ENCODE measurements around the gene LSMEM2. TPM values are rescaled to one million over a fixed set of nuclear protein-coding genes. Genes with fewer than 3 reads are reported as not detected.

Gene LSMEM2
- polyA plus RNA-seq, 2 of the 4 experiments (the other 2 are of a cell fraction): 0.09 TPM; not detected in 1

- TF ChIP-seq HEYL (CRISPR knock-in tag; IDR thresholded peaks at IDR 0.05) (no peak), RNF2 (IDR thresholded peaks at IDR 0.05; ENCODE audit: borderline replicate concordance, low read depth) (no peak), HDAC2 (IDR thresholded peaks at IDR 0.05) (no peak), CEBPB (IDR thresholded peaks at IDR 0.05) (no peak), ESRRA (IDR thresholded peaks at IDR 0.05; ENCODE audit: borderline replicate concordance, low read length) (no peak), FOSL2 (IDR thresholded peaks at IDR 0.05) (no peak), FOSL2 (CRISPR knock-in tag; IDR thresholded peaks at IDR 0.05) (no peak), FOXS1 (CRISPR knock-in tag; IDR thresholded peaks at IDR 0.05) (no peak), ZSCAN20 (CRISPR knock-in tag; IDR thresholded peaks at IDR 0.05) (no peak), CBX2 (IDR thresholded peaks at IDR 0.05; ENCODE audit: borderline replicate concordance, low read depth) (no peak)
These were observed 21.9 kb downstream of the LSMEM2 start (continued) for GRCh38 chr3:50300681-50301254.

- Histone ChIP-seq H3K4me2 (no peak overlapping the region), H3K27ac (no peak overlapping the region), H3K4me3 (no peak overlapping the region), H3K9me3 (no peaks in the 10 kb centered on the region), H3K4me1 (peaks cover 26% of the 10 kb centered on the region)
- FAIRE-seq: no peak
- TF ChIP-seq HOXB5 (CRISPR knock-in tag; IDR thresholded peaks at IDR 0.05) (no peak), NPAS2 (CRISPR knock-in tag; IDR thresholded peaks at IDR 0.05; ENCODE audit: borderline replicate concordance) (no peak), JUNB (IDR thresholded peaks at IDR 0.05) (no peak), HEYL (CRISPR knock-in tag; IDR thresholded peaks at IDR 0.05) (no peak), BHLHE40 (IDR thresholded peaks at IDR 0.05; ENCODE audit: low read depth, low read length) (no peak)
- POLR2A ChIA-PET: no interaction called here
- CTCF ChIA-PET: interaction anchor here (1.3 to 2.7 kb wide), 4 partner anchors 10 to 22 kb away, joined by 3 to 14 read pairs (median 6); partner anchors contain the start of genes HYAL2 and IFRD2
- WGBS (ENCODE audit: missing lambda C conversion rate): 94% methylated on average over 17 of the region's 32 CpGs
- no peak for DNase-seq (ENCODE audit: low read depth in 1 of 2, low spot score in 1 of 2)
- no peak for ATAC-seq
These were observed 23.5 kb downstream of the LSMEM2 start for GRCh38 chr3:50302095-50303012.

- 41% methylated on average over 6 of the region's 14 CpGs for WGBS (ENCODE audit: missing lambda C conversion rate)
- no peak within 1 kb of the TSS for H3K4me3 ChIP-seq
- H3K27ac ChIP-seq: peak within 1 kb of the TSS in 1 of 2 experiments; percentile 69; a peak in 3 of 6 replicates
- DNase-seq (ENCODE audit: low read depth in 1 of 2, low spot score in 1 of 2) (peak in 1 of 2 experiments; percentile 50), FAIRE-seq (no peak), ATAC-seq (peak in 1 of 2 experiments; percentile 15; a peak in 2 of 6 replicates)
- ChIA-PET POLR2A (no interaction called here), CTCF (interaction anchor here (2.0 to 2.7 kb wide), 2 partner anchors 16 to 21 kb away, joined by 7 to 14 read pairs; no protein-coding TSS in a partner anchor)
- no peaks in the 10 kb centered on the region for H3K9me3 ChIP-seq
- H3K4me2 ChIP-seq: peak within 1 kb of the TSS; percentile 19; the same call in 1 of the 3 replicates
- TF ChIP-seq RCOR1 (IDR thresholded peaks at IDR 0.05; ENCODE audit: low read depth, low read length) (no peak), HES2 (IDR thresholded peaks at IDR 0.05) (no peak), ZSCAN20 (CRISPR knock-in tag; IDR thresholded peaks at IDR 0.05) (no peak), RAD21 (conservative IDR thresholded peaks at IDR 0.05 in 1 of 2, IDR thresholded peaks at IDR 0.05 in 1 of 2) (peak in 1 of 2 experiments; percentile 25; a peak in 2 of 5 replicates)
- peaks cover 23% of the 10 kb centered on the region for H3K4me1 ChIP-seq
These were observed 24.3 kb downstream of the LSMEM2 start, which contains the start of gene HYAL1 for GRCh38 chr3:50303013-50303815. TSS of gene HYAL1 (minus strand) at chr3:50303574. CDS start at chr3:50302956, 618 bp downstream.

GRCh38 chr3:50304601-50305000 is 25.7 kb downstream of the LSMEM2 start:
- H3K27ac ChIP-seq: no peak overlapping the region
- no peak for ATAC-seq
- TF ChIP-seq HDAC2 (IDR thresholded peaks at IDR 0.05) (no peak), CHD4 (IDR thresholded peaks at IDR 0.05; ENCODE audit: borderline replicate concordance) (no peak), PHF8 (IDR thresholded peaks at IDR 0.05; ENCODE audit: borderline replicate concordance, low read depth) (no peak), REST (IDR thresholded peaks at IDR 0.05) (no peak), NFE2L2 (conservative IDR thresholded peaks at IDR 0.05; ENCODE audit: low read length) (no peak), ELK1 (IDR thresholded peaks at IDR 0.05; ENCODE audit: low read depth, low read length) (no peak), MYC (IDR thresholded peaks at IDR 0.05; ENCODE audit: borderline replicate concordance, low read length) (no peak)
- no peak overlapping the region for H3K4me2 ChIP-seq
- DNase-seq (ENCODE audit: low read depth in 1 of 2, low spot score in 1 of 2): no peak
- POLR2A ChIA-PET: no interaction called here
- CTCF ChIA-PET: interaction anchor here (0.9 to 2.7 kb wide), 5 partner anchors 11 to 117 kb away, joined by 3 to 14 read pairs (median 4); no protein-coding TSS in a partner anchor
- H3K4me1 ChIP-seq: peaks cover 20% of the 10 kb centered on the region
- H3K4me3 ChIP-seq: no peak overlapping the region
- FAIRE-seq: no peak
- no peaks in the 10 kb centered on the region for H3K9me3 ChIP-seq

All from A549 (cell line).